ENCODE data around the gene NKAIN2. TPM values are rescaled to one million over a fixed set of nuclear protein-coding genes. Genes with fewer than 3 reads are reported as not detected.

The NKAIN2 gene
- total RNA-seq, 1 experiment from 2014 or later: 2.2 TPM

GRCh38 chr6:123953920-123954319, 150.3 kb downstream of the NKAIN2 start:
- intact Hi-C loops (cut with micrococcal nuclease; ENCODE audit: unreplicated experiment): no loop called here
- Histone ChIP-seq H3K36me3 (ENCODE audit: insufficient read depth, low read length, poor library complexity, severe bottlenecking) (no peaks in the 10 kb centered on the region), H3K27ac (ENCODE audit: low read depth, low read length, poor library complexity, severe bottlenecking) (no peak overlapping the region), H3K9me3 (ENCODE audit: low read depth, low read length, poor library complexity, severe bottlenecking) (peaks cover 3% of the 10 kb centered on the region), H3K27me3 (replicated peaks; ENCODE audit: insufficient read depth, low read depth, low read length, poor library complexity) (no peaks in the 10 kb centered on the region), H3K4me1 (ENCODE audit: insufficient read depth, low read length, poor library complexity, severe bottlenecking) (no peaks in the 10 kb centered on the region), H3K4me3 (ENCODE audit: low read depth, low read length, poor library complexity, severe bottlenecking) (no peak overlapping the region)
- DNase-seq (ENCODE audit: low spot score): no peak
- ChIA-PET POLR2A (ENCODE audit: low non-redundant PET) (interaction anchor here (0.6 kb wide), 1 partner anchor 1831 kb away, joined by 3 read pairs; no protein-coding TSS in a partner anchor), CTCF (no interaction called here)
- BruUV-seq (replicated peaks): no TSS peak
- TF ChIP-seq, protein P1, sequence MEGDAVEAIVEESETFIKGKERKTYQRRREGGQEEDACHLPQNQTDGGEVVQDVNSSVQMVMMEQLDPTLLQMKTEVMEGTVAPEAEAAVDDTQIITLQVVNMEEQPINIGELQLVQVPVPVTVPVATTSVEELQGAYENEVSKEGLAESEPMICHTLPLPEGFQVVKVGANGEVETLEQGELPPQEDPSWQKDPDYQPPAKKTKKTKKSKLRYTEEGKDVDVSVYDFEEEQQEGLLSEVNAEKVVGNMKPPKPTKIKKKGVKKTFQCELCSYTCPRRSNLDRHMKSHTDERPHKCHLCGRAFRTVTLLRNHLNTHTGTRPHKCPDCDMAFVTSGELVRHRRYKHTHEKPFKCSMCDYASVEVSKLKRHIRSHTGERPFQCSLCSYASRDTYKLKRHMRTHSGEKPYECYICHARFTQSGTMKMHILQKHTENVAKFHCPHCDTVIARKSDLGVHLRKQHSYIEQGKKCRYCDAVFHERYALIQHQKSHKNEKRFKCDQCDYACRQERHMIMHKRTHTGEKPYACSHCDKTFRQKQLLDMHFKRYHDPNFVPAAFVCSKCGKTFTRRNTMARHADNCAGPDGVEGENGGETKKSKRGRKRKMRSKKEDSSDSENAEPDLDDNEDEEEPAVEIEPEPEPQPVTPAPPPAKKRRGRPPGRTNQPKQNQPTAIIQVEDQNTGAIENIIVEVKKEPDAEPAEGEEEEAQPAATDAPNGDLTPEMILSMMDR (conservative IDR thresholded peaks at IDR 0.05; ENCODE audit: low read depth, low read length): no peak
- no peak for TF ChIP-seq EZH2 (IDR thresholded peaks at IDR 0.05; ENCODE audit: borderline replicate concordance, low read depth, low read length, poor library complexity, severe bottlenecking)

DNA sequence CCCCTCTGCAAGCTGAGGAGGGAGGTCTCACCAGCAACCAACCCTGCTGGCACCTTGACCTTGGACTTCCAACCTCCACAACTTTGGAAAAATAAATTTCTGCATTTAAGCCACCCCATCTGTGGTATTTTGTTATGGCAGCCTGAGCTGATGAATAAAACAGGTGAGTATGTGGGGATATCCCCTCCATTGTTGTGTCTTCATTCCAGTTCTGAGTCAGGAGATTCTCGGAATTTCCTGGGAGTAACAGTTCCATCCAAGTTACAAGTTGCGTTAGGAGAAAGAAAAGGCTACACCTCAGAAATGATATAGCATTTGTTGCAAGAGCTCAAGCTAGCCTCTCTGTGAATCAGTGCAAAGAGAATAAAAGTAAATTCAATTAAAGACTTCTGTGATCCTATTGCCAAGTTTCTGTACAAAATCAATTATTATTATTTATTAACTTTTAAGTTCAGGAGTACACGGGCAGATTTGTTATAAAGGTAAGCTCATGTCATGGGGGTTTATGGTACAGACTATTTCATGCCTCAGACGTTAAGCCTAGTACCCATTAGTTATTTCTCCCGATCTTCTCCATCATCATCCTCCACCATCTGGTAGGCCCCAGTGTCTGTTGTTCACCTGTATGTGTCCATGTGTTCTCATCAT, 153.0 kb downstream of the NKAIN2 start:
- Histone ChIP-seq H3K36me3 (ENCODE audit: insufficient read depth, low read length, poor library complexity, severe bottlenecking) (no peaks in the 10 kb centered on the region), H3K9me3 (ENCODE audit: low read depth, low read length, poor library complexity, severe bottlenecking) (no peaks in the 10 kb centered on the region), H3K27ac (ENCODE audit: low read depth, low read length, poor library complexity, severe bottlenecking) (no peak overlapping the region), H3K27me3 (replicated peaks; ENCODE audit: insufficient read depth, low read depth, low read length, poor library complexity) (no peaks in the 10 kb centered on the region), H3K4me3 (ENCODE audit: low read depth, low read length, poor library complexity, severe bottlenecking) (no peak overlapping the region), H3K4me1 (ENCODE audit: insufficient read depth, low read length, poor library complexity, severe bottlenecking) (no peaks in the 10 kb centered on the region)
- CTCF ChIA-PET: no interaction called here
- TF ChIP-seq, protein P1 (conservative IDR thresholded peaks at IDR 0.05; ENCODE audit: low read depth, low read length): no peak
- TF ChIP-seq EZH2 (IDR thresholded peaks at IDR 0.05; ENCODE audit: borderline replicate concordance, low read depth, low read length, poor library complexity, severe bottlenecking): no peak
- intact Hi-C loops (cut with micrococcal nuclease; ENCODE audit: unreplicated experiment): no loop called here
- no TSS peak for BruUV-seq (replicated peaks)
- no peak for DNase-seq (ENCODE audit: low spot score)
- POLR2A ChIA-PET (ENCODE audit: low non-redundant PET): no interaction called here

DNA sequence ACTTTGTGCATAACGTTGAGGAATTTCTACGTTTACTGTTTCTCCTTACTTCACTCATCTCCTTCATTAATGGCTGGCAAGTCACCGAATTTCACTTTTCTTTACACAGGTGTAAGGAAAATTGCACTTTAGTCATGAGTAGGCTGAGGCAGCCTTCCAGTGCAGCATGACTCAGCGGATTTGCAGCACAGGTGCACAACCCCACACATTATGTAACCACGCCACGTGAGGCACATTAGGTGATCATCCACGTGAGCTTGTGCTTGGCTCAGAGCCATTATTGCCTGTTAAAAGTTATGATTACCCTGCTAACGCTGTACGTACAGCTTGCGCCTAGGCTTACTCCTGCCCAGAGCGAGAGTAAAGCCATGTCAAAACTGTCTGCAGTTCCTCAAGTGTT, 158.8 kb downstream of the NKAIN2 start:
- H3K4me3 ChIP-seq (ENCODE audit: low read depth, low read length, poor library complexity, severe bottlenecking): no peak overlapping the region

More for the DNA sequence above, 158.8 kb downstream of the NKAIN2 start:
- DNase-seq (ENCODE audit: low spot score): no peak
- POLR2A ChIA-PET (ENCODE audit: low non-redundant PET): no interaction called here
- Histone ChIP-seq H3K36me3 (ENCODE audit: insufficient read depth, low read length, poor library complexity, severe bottlenecking) (no peaks in the 10 kb centered on the region), H3K27me3 (replicated peaks; ENCODE audit: insufficient read depth, low read depth, low read length, poor library complexity) (no peaks in the 10 kb centered on the region), H3K4me1 (ENCODE audit: insufficient read depth, low read length, poor library complexity, severe bottlenecking) (no peaks in the 10 kb centered on the region), H3K27ac (ENCODE audit: low read depth, low read length, poor library complexity, severe bottlenecking) (no peak overlapping the region), H3K9me3 (ENCODE audit: low read depth, low read length, poor library complexity, severe bottlenecking) (no peaks in the 10 kb centered on the region)
- intact Hi-C loops (cut with micrococcal nuclease; ENCODE audit: unreplicated experiment): loop anchor here (10.0 kb wide), 1 partner anchor 548 kb away; no protein-coding TSS in a partner anchor
- TF ChIP-seq, protein P1 (conservative IDR thresholded peaks at IDR 0.05; ENCODE audit: low read depth, low read length): no peak
- TF ChIP-seq EZH2 (IDR thresholded peaks at IDR 0.05; ENCODE audit: borderline replicate concordance, low read depth, low read length, poor library complexity, severe bottlenecking): no peak
- BruUV-seq (replicated peaks): no TSS peak
- CTCF ChIA-PET: no interaction called here
